NCI-H146 treated with DMSO at 0.1 percent for 48 hours (cell line): ENCODE results near the gene PCDHGA7.
"Not testable (repeated sequence)": the region's sequence is repeated elsewhere in the genome, so short reads cannot be mapped to it uniquely, and the experiment has no call there.

Experiments
- DNase-seq: peaks from one replicate; lab custom pipeline; 2025; ENCODE audit not compliant: unreplicated experiment; lab: John Stamatoyannopoulos, UW

Gene PCDHGA7

GRCh38 chr5:141422742-141423291 lies 40.3 kb downstream of the PCDHGA7 start:
- no peak for DNase-seq

GRCh38 chr5:141427783-141428426 lies 45.4 kb downstream of the PCDHGA7 start:
- no peak for DNase-seq

GRCh38 chr5:141430332-141431113 lies 48.0 kb downstream of the PCDHGA7 start, which contains the start of gene PCDHGA12:
Gene PCDHGA12, plus strand, starts transcription at chr5:141430507. Its CDS starts 253 bp downstream, at chr5:141430760.
- DNase-seq, result no peak

DNA sequence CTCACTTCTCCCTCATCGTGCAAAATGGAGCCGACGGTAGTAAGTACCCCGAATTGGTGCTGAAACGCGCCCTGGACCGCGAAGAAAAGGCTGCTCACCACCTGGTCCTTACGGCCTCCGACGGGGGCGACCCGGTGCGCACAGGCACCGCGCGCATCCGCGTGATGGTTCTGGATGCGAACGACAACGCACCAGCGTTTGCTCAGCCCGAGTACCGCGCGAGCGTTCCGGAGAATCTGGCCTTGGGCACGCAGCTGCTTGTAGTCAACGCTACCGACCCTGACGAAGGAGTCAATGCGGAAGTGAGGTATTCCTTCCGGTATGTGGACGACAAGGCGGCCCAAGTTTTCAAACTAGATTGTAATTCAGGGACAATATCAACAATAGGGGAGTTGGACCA lies 48.7 kb downstream of the PCDHGA7 start:
- DNase-seq, result no peak

- DNase-seq, result not testable (repeated sequence)
These were observed 49.8 kb downstream of the PCDHGA7 start for GRCh38 chr5:141432308-141432707.

DNA sequence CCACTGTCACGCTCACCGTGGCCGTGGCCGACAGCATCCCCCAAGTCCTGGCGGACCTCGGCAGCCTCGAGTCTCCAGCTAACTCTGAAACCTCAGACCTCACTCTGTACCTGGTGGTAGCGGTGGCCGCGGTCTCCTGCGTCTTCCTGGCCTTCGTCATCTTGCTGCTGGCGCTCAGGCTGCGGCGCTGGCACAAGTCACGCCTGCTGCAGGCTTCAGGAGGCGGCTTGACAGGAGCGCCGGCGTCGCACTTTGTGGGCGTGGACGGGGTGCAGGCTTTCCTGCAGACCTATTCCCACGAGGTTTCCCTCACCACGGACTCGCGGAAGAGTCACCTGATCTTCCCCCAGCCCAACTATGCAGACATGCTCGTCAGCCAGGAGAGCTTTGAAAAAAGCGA lies 50.2 kb downstream of the PCDHGA7 start:
- not testable (repeated sequence) for DNase-seq

GRCh38 chr5:141434006-141434405 lies 51.5 kb downstream of the PCDHGA7 start:
- DNase-seq, result no peak
